HG03342 (cell line): ENCODE measurements around the gene CNNM1.

Experiments used
- ATAC-seq: cut with Tn5 transposase; IDR thresholded peaks from one replicate; pipeline ENCODE4 v1.9.1; 2021; ENCODE audit warnings: mild to moderate bottlenecking, moderate library complexity; ENCODE audit not compliant: unreplicated experiment

The CNNM1 gene

GRCh38 chr10:99411546-99411945 is 82.4 kb downstream of the CNNM1 start:
- ATAC-seq = no peak

GRCh38 chr10:99412099-99412498 is 82.9 kb downstream of the CNNM1 start:
- ATAC-seq = no peak

GRCh38 chr10:99418910-99419624 is 89.9 kb downstream of the CNNM1 start:
- ATAC-seq = no peak

GRCh38 chr10:99419688-99420087 is 90.5 kb downstream of the CNNM1 start:
- ATAC-seq = no peak

- no peak for ATAC-seq
Observed at GRCh38 chr10:99421233-99421739, 92.1 kb downstream of the CNNM1 start.

- no peak for ATAC-seq
Observed at GRCh38 chr10:99422529-99423096, 93.5 kb downstream of the CNNM1 start.

- no peak for ATAC-seq
Observed at GRCh38 chr10:99424656-99425055, 95.5 kb downstream of the CNNM1 start.

- ATAC-seq = no peak
Observed at GRCh38 chr10:99425204-99425603, 96.0 kb downstream of the CNNM1 start.

GRCh38 chr10:99426689-99427088 is 97.5 kb downstream of the CNNM1 start:
- ATAC-seq = no peak

GRCh38 chr10:99427566-99428190 is 98.5 kb downstream of the CNNM1 start:
- ATAC-seq = no peak

GRCh38 chr10:99429517-99430095 is 100.5 kb downstream of the CNNM1 start:
- ATAC-seq = no peak

GRCh38 chr10:99430116-99430450 is 100.9 kb downstream of the CNNM1 start:
- ATAC-seq = no peak

GRCh38 chr10:99430451-99431189 is 101.5 kb downstream of the CNNM1 start, which contains the start of gene GOT1:
GOT1 (minus strand) TSS chr10:99430624; CDS start chr10:99430565, 59 bp downstream.
- ATAC-seq = peak; percentile 94

- ATAC-seq = no peak
Observed at GRCh38 chr10:99431190-99431760, 102.1 kb downstream of the CNNM1 start.

- ATAC-seq = no peak
Observed at GRCh38 chr10:99432047-99432446, 102.9 kb downstream of the CNNM1 start.

GRCh38 chr10:99432881-99433280 is 103.7 kb downstream of the CNNM1 start:
- no peak for ATAC-seq

GRCh38 chr10:99433378-99434020 is 104.3 kb downstream of the CNNM1 start:
- ATAC-seq = no peak

GRCh38 chr10:99435986-99436638 is 107.0 kb downstream of the CNNM1 start:
- peak; percentile 61 for ATAC-seq

GRCh38 chr10:99438890-99439289 is 109.7 kb downstream of the CNNM1 start:
- ATAC-seq = no peak

- ATAC-seq = no peak
Observed at GRCh38 chr10:99442394-99442793, 113.2 kb downstream of the CNNM1 start.
